Spleen (tissue), 7 donors: Measurements from ENCODE around the gene NBPF12.
"Not testable (repeated sequence)": the region's sequence is repeated elsewhere in the genome, so short reads cannot be mapped to it uniquely, and the experiment has no call there.

Experiments
- CTCF ChIP-seq, 11 experiments: fragments of 200-600 bp in 7 of 11; fragments of 450-650 bp in 4 of 11; sonication (generic) in 4 of 11; IDR thresholded peaks in 8 of 11; conservative IDR thresholded peaks in 3 of 11; 1 replicate in 7 of 11; 2 replicates in 4 of 11; pipeline versions ENCODE4 v1.4.0 to v1.8.0; 2016 to 2021; ENCODE audit warnings: antibody characterized with exemption in 11 of 11, inconsistent platforms in 4 of 11, mild to moderate bottlenecking in 1 of 11
- POLR2A ChIP-seq, 3 donors: fragments of 450-650 bp; IDR thresholded peaks; one replicate each; pipeline ENCODE4 v1.5.1; 2017; ENCODE audit warnings: antibody characterized with exemption in 3 of 3, mild to moderate bottlenecking in 1 of 3
- donor health status: DM: no; HTN: no; CAD: no; lungs with moderate emphysema.
- donor health status: DM: no; HTN: no; CAD: no.
- donor health status: DM: no; HTN: no; CAD: no.

DNA sequence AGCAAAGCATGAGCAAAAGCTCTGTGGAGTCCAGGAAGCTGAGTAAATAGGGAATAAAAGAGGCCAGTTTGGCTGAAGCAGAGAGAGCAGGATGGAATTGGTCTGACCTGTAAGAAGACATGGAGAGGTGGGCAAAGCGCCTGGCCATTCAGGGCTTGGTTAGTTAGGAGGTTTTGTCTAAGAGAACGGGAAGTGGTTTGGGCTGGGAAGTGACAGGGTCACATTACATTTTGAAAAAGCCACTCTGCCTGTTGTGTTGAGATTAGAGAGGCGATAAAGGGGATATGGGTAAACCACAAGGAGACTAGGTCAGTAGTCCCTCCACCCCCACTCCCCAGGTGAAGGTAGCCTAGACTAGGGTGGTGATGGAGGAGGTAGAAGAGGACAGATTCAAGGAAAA is 662 bp upstream of the NBPF12 start:
- not testable (repeated sequence) for TF ChIP-seq CTCF (IDR thresholded peaks at IDR 0.05 in 8 of 11, conservative IDR thresholded peaks at IDR 0.05 in 3 of 11); POLR2A (IDR thresholded peaks at IDR 0.05)
